C4-2B (cell line): Measurements from ENCODE around the gene TBC1D9.

Source experiments
- H3K27ac ChIP-seq: fragments of 450-650 bp; 2 replicates; pipeline ENCODE4 v1.5.1; 2017
- CTCF ChIP-seq: fragments of 450-650 bp; conservative IDR thresholded peaks from 2 replicates; pipeline ENCODE4 v1.5.1; 2017; ENCODE audit warnings: mild to moderate bottlenecking
- ZFX ChIP-seq: fragments of 450-650 bp; IDR thresholded peaks from 2 replicates; pipeline ENCODE4 v1.6.1; 2017

Gene TBC1D9

GRCh38 chr4:140690093-140690492 lies 66.1 kb downstream of the TBC1D9 start:
- TF ChIP-seq CTCF (no peak), ZFX (no peak)

GRCh38 chr4:140689623-140690022 lies 66.6 kb downstream of the TBC1D9 start:
- peak overlapping the region; percentile 81 for H3K27ac ChIP-seq
- TF ChIP-seq CTCF, result no peak
- TF ChIP-seq ZFX, result no peak

More at GRCh38 chr4:140690093-140690492, 66.1 kb downstream of the TBC1D9 start:
- peak overlapping the region; percentile 81 for H3K27ac ChIP-seq

DNA sequence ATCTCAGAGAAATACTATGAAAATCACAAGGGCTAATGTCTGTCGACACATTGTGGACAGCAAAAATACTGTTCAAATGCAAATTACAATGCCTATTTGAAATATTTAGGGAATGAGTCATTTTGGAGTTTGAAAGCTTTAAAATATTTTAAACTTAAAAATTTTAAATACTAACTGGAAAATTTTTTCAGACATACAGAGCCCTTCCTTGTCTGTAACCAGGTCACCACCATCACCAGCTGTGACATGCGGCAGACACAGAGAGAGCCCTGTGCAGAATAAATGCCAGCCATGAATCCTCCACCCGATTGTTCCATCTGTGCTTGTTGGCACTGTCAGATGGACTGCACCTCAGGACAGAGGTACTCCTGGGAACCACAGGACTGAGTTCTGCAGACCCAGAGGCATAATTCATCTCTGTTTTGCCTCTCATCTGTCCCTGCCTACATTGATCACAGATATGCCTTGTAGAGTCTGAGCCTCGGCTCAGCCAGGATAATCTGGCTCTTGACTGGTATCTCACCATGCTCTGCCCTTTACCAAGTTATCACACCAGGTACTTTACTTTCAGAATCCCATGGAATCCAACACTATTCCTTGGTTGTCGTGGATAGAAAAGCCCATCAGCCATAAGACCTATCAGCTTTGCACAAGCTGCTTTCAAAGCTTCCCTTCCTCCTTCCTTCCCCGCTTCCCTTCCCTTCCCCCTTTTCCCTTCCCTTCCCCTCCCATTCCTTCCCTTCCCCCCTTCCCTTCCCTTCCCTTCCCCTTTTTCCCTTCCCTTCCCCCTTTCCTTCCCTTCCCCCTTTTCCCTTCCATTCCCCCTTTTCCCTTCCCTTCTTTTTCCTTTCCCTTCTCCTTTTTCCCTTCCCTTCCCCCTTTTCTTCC lies 67.2 kb downstream of the TBC1D9 start:
- peak overlapping the region; percentile 81 for H3K27ac ChIP-seq
- TF ChIP-seq ZFX (no peak), CTCF (no peak)

DNA sequence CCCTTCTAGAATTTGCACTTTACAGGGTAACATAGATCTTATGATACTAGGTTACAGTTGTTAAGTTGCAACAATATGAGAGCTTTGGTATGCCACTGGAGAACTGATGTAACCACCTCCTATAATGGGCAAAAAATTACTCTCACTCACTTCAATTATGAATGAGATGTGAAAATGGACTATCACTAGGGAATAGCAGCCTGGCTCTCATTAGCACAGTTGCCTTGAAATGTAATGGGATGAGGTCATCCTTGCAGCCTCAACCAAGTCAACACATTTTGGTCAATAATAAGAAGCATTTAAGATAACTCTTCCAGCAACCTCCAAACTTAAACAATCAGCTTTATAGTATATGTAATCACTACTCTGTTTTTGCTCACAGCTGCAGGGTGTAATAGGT lies 69.4 kb downstream of the TBC1D9 start:
- TF ChIP-seq CTCF (no peak), ZFX (no peak)
- no peak overlapping the region for H3K27ac ChIP-seq

DNA sequence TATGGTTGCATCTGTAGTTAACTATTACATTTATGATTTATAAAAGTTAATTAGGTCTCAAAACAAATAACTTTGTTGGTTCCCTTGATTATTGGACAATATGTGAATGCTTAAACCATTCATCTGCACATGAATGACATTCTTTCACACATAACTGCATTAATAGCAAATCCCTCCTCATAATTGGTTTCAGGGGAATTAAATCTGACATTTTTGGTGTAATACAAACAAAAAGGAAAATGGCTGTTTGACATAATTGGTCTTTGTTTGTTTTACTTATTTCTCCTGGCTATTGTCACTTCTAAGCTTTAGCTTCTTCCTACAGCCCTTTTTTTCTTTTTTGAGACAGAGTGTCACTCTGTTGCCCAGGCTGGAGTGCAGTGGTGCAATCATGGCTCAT lies 71.9 kb downstream of the TBC1D9 start:
- TF ChIP-seq CTCF, result no peak
- no peak for TF ChIP-seq ZFX
- H3K27ac ChIP-seq, result no peak overlapping the region

- TF ChIP-seq CTCF (no peak), ZFX (no peak)
- H3K27ac ChIP-seq, result no peak overlapping the region
These were observed 75.0 kb downstream of the TBC1D9 start for GRCh38 chr4:140681201-140681600.

DNA sequence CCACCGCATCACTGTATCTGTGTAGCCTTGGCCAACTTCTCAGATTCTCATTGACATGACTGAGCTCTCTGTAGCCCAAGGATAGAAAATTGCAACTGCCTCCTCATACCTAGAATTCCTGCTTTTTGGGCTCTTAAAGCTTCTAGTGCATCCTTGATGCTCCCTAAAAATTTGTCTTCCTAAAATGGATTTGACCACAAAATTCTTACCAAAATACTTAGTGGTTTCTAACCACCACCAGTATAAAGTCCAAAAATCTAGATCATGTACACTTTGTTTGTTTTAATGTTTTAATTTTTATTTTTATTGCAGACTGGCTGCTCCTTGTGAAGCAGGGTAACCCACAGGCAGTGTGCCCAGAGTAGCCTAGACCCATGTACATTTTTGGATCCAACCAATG lies 75.5 kb downstream of the TBC1D9 start:
- no peak for TF ChIP-seq CTCF
- no peak for TF ChIP-seq ZFX
- H3K27ac ChIP-seq, result no peak overlapping the region
